Fibroblast of pulmonary artery (primary cell): ENCODE results near the gene NGRN.

Experiments used
- DNase-seq: peaks from one replicate; pipeline ENCODE4 v3.0.0-alpha.2; 2010; ENCODE audit warnings: low read depth
- H3K4me3 ChIP-seq: replicated peaks from 2 replicates; pipeline ENCODE4 v1.5.1; 2011; ENCODE audit warnings: low read depth, mild to moderate bottlenecking, control low read depth, low read length, moderate library complexity
- CTCF ChIP-seq: IDR thresholded peaks from 2 replicates; pipeline ENCODE4 v1.5.1; 2011; ENCODE audit warnings: mild to moderate bottlenecking, control low read depth, low read length, inconsistent platforms; ENCODE audit errors: missing control alignments

The NGRN gene

GRCh38 chr15:90306560-90306959 is 41.1 kb downstream of the NGRN start:
- TF ChIP-seq CTCF, result no peak
- H3K4me3 ChIP-seq, result no peak overlapping the region
- no peak for DNase-seq

- TF ChIP-seq CTCF, result no peak
- H3K4me3 ChIP-seq, result no peak overlapping the region
- no peak for DNase-seq
Observed at GRCh38 chr15:90307661-90308060, 42.2 kb downstream of the NGRN start.

DNA sequence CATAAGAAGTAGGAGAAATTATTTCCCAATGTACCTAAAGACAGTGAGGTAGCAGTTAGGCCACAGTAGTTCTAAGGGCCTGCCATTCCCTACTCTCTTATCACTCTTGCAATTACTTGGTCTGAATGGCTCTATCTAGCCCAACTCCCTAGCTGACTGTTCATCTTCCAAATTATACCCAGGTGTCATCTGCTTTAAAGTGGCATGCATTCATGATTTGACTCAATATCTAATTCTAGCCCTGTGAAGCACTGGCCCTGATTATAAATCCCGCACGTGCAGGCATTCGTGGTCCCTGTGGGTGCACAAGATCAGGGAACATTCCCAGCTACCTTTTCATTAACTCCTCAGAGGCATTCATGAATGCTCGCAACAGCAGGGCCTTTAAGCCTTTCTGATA is 43.5 kb downstream of the NGRN start:
- no peak for TF ChIP-seq CTCF
- DNase-seq, result no peak
- no peak overlapping the region for H3K4me3 ChIP-seq

GRCh38 chr15:90315278-90315982 is 50.0 kb downstream of the NGRN start:
- H3K4me3 ChIP-seq, result no peak overlapping the region
- no peak for TF ChIP-seq CTCF
- peak; percentile 96 for DNase-seq

DNA sequence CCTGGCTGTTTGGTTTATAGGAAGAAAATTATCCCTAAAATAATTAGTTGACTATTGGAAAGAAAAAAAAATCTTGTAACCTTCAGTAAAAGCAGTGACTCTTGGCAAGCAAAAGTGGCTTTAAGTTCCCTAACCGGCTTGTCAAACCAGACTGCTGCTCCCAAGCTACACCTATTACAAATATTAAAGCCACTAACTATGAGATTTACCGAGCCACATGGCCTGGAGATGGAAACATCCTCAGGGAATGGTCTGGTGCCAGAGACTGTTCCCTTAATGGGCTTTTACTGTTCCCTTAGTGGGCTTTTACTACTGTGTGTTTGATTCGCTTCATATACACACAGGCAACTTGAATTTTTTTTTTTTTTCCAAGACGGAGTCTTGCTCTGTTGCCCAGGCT is 50.7 kb downstream of the NGRN start:
- TF ChIP-seq CTCF, result no peak

GRCh38 chr15:90318591-90318990 is 53.1 kb downstream of the NGRN start:
- no peak overlapping the region for H3K4me3 ChIP-seq
- TF ChIP-seq CTCF, result no peak

More for the DNA sequence above, 50.7 kb downstream of the NGRN start:
- no peak for DNase-seq
- H3K4me3 ChIP-seq, result no peak overlapping the region

More at GRCh38 chr15:90318591-90318990, 53.1 kb downstream of the NGRN start:
- no peak for DNase-seq
